ENCODE data around the gene ACSBG1. TPM values are rescaled to one million over a fixed set of nuclear protein-coding genes. Genes with fewer than 3 reads are reported as not detected.

ACSBG1 gene
- total and polyA plus RNA-seq, 4 donors: 0.47 to 7.9 (median 2.5) TPM

- Histone ChIP-seq H3K9ac (ENCODE audit: insufficient read depth in 1 of 2, low read length in 2 of 2) (no peak overlapping the region), H3K4me3 (no peak overlapping the region), H3K4me1 (ENCODE audit: control insufficient read depth in 5 of 5, insufficient read depth in 5 of 5, low read length in 5 of 5) (peaks cover 0 to 3% (median 0%) of the 10 kb centered on the region in 5 donors), H3K27me3 (ENCODE audit: control insufficient read depth in 3 of 3, insufficient read depth in 3 of 3, low read length in 2 of 3) (no peaks in the 10 kb centered on the region), H3K9me3 (ENCODE audit: control insufficient read depth in 4 of 4, insufficient read depth in 3 of 4, low read length in 3 of 4) (no peaks in the 10 kb centered on the region), H3K36me3 (ENCODE audit: control insufficient read depth in 4 of 4, insufficient read depth in 4 of 4, low read length in 4 of 4) (no peaks in the 10 kb centered on the region), H3K27ac (ENCODE audit: low read depth in 1 of 2, low read length in 1 of 2) (no peak overlapping the region)
- DNase-seq: no peak
- no peak for TF ChIP-seq CTCF (IDR thresholded peaks at IDR 0.05; ENCODE audit: control extremely low read depth, extremely low read depth)
- 95 to 97% methylated on average over 6 of the region's 6 CpGs for WGBS, 2 donors
- no peak for ATAC-seq (ENCODE audit: insufficient read depth, low FRiP score)
Measured at GRCh38 chr15:78213425-78213750, 21.0 kb downstream of the ACSBG1 start.

- 77 to 91% methylated on average over 17 of the region's 17 CpGs for WGBS, 2 donors
- H3K27me3 ChIP-seq (ENCODE audit: control insufficient read depth in 3 of 3, insufficient read depth in 3 of 3, low read length in 2 of 3): no peaks in the 10 kb centered on the region
- no peaks in the 10 kb centered on the region for H3K36me3 ChIP-seq (ENCODE audit: control insufficient read depth in 4 of 4, insufficient read depth in 4 of 4, low read length in 4 of 4)
- ATAC-seq (ENCODE audit: insufficient read depth, low FRiP score) (no peak), DNase-seq (no peak)
- no peak for TF ChIP-seq CTCF (IDR thresholded peaks at IDR 0.05; ENCODE audit: control extremely low read depth, extremely low read depth)
- H3K9ac ChIP-seq (ENCODE audit: insufficient read depth in 1 of 2, low read length in 2 of 2): no peak overlapping the region
- H3K4me3 ChIP-seq: no peak overlapping the region
- H3K9me3 ChIP-seq (ENCODE audit: control insufficient read depth in 4 of 4, insufficient read depth in 3 of 4, low read length in 3 of 4): no peaks in the 10 kb centered on the region
- no peak overlapping the region for H3K27ac ChIP-seq (ENCODE audit: low read depth in 1 of 2, low read length in 1 of 2)
- peaks cover 0 to 3% (median 0%) of the 10 kb centered on the region in 5 donors for H3K4me1 ChIP-seq (ENCODE audit: control insufficient read depth in 5 of 5, insufficient read depth in 5 of 5, low read length in 5 of 5)
Measured at GRCh38 chr15:78212546-78213424, 21.6 kb downstream of the ACSBG1 start.

- 92 to 93% methylated on average over 10 of the region's 10 CpGs for WGBS, 2 donors
- Histone ChIP-seq H3K9me3 (ENCODE audit: control insufficient read depth in 4 of 4, insufficient read depth in 3 of 4, low read length in 3 of 4) (no peaks in the 10 kb centered on the region), H3K27me3 (ENCODE audit: control insufficient read depth in 3 of 3, insufficient read depth in 3 of 3, low read length in 2 of 3) (no peaks in the 10 kb centered on the region), H3K4me3 (no peak overlapping the region), H3K9ac (ENCODE audit: insufficient read depth in 1 of 2, low read length in 2 of 2) (no peak overlapping the region), H3K36me3 (ENCODE audit: control insufficient read depth in 4 of 4, insufficient read depth in 4 of 4, low read length in 4 of 4) (no peaks in the 10 kb centered on the region), H3K4me1 (ENCODE audit: control insufficient read depth in 5 of 5, insufficient read depth in 5 of 5, low read length in 5 of 5) (peaks cover 0 to 3% (median 0%) of the 10 kb centered on the region in 5 donors), H3K27ac (ENCODE audit: low read depth in 1 of 2, low read length in 1 of 2) (no peak overlapping the region)
- DNase-seq (no peak), ATAC-seq (ENCODE audit: insufficient read depth, low FRiP score) (no peak)
- TF ChIP-seq CTCF (IDR thresholded peaks at IDR 0.05; ENCODE audit: control extremely low read depth, extremely low read depth): no peak
Measured at GRCh38 chr15:78212008-78212407, 22.4 kb downstream of the ACSBG1 start.

Data from lung (tissue), 12 donors.